ENCODE measurements around the gene CLK2.

DNA sequence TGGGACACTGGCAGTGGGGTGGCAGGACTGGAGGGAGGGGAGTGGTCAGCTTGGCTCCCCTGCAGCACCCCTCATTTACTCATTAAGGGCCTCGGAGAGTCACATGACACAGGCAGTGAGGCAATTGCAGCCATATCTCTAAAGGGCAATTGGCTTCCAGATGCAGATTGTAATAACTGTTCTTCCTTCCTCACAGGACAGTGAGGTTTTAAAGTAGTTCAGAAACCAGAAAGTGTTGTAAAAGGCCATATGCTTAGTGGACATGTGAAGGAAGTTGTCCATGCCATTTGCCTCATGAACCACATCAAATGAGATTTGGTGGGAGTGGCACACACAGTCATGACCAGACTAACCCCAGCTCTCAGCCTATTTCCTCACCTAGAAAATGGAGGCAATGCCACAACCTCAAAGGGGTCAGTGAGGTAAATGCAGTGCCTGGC is 53.7 kb downstream of the CLK2 start:
- TF ChIP-seq, protein P1, sequence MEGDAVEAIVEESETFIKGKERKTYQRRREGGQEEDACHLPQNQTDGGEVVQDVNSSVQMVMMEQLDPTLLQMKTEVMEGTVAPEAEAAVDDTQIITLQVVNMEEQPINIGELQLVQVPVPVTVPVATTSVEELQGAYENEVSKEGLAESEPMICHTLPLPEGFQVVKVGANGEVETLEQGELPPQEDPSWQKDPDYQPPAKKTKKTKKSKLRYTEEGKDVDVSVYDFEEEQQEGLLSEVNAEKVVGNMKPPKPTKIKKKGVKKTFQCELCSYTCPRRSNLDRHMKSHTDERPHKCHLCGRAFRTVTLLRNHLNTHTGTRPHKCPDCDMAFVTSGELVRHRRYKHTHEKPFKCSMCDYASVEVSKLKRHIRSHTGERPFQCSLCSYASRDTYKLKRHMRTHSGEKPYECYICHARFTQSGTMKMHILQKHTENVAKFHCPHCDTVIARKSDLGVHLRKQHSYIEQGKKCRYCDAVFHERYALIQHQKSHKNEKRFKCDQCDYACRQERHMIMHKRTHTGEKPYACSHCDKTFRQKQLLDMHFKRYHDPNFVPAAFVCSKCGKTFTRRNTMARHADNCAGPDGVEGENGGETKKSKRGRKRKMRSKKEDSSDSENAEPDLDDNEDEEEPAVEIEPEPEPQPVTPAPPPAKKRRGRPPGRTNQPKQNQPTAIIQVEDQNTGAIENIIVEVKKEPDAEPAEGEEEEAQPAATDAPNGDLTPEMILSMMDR (optimal IDR thresholded peaks at IDR 0.05 in 1 of 3, IDR thresholded peaks at IDR 0.05 in 1 of 3, conservative IDR thresholded peaks at IDR 0.05 in 1 of 3; ENCODE audit: extremely low read depth in 1 of 3, insufficient read depth in 2 of 3, low read length in 3 of 3) = no peak
- no peak for TF ChIP-seq EZH2 (IDR thresholded peaks at IDR 0.05; ENCODE audit: low read length)
